GM21447 (cell line): ENCODE measurements around the gene AGAP5.

Experiments used
- ATAC-seq: cut with Tn5 transposase; IDR thresholded peaks from one replicate; pipeline ENCODE4 v1.9.1; 2021; ENCODE audit not compliant: unreplicated experiment

The AGAP5 gene

DNA sequence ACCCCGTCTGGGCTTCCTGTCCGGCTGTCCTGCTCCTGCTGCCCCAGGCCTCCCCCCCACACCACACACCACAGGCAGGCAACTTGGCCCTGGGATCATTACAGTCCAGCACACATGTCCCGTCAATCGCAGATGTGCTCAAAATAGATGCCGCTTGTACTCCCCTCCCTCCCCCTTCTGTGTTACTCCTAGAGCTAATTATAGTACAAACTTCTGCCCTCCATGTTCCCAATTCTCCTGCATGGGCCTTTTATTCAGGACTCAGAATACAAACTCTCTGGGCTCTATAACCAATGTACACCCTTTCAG lies 42.0 kb downstream of the AGAP5 start, which contains the start of gene SYNPO2L:
Gene SYNPO2L, minus strand, starts transcription at position 40 of the 309 bp plus-strand sequence. CDS start 107 bp downstream, outside the sequence.
- ATAC-seq = no peak

DNA sequence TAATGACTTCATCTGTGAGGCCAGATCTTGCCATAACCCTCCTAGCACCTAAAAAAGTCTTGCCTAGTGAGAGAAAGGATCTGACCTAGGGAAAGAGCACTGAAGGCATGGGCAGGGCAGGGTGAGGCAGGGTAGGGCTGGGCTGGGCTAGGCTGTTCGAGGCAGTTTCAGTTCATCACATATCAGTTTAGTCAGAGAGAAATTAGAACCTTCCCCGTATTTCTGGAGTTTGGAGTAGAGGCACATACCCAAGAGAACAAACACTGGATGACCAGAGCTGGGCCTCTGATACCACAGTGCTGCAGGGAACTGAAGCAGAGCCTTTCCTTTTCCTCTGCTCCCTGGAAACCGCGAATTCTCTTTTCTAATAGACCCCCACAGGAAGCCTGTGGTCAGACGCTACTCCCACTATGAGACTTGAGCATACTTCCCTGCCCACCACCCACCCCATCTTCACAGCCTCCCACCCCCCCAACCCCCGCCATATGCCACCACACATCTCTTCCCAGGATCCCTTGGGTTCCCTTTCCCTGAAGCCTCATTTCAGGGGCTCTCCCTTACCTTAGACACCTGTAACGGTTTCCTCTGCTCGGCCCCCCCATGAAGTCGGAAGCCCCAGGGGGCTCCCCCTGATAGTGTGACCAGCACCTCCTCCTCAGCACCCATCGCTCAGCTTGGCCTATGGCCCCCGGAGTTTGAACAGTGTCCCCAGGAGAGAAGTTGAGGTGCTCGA lies 42.5 kb downstream of the AGAP5 start:
- no peak for ATAC-seq

DNA sequence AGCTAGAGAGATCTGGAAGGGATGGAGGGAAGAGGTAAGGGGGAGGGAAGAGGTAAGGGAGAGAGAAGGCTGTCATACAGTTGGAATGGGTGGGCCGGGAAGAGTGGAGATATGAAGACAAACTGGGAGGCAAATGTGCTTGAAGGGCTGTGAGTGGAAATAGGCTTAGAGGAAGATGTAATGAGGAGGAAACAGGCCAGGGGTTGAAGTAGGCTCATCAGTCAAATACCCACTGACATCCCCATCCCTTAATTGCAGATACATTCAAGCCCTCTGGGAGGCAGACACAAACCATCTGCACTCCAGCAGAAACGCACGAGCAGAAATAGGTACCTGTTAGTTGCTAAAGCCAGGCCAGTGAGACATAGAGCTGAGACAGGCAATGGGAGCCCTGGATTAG lies 44.2 kb downstream of the AGAP5 start:
- ATAC-seq = no peak

DNA sequence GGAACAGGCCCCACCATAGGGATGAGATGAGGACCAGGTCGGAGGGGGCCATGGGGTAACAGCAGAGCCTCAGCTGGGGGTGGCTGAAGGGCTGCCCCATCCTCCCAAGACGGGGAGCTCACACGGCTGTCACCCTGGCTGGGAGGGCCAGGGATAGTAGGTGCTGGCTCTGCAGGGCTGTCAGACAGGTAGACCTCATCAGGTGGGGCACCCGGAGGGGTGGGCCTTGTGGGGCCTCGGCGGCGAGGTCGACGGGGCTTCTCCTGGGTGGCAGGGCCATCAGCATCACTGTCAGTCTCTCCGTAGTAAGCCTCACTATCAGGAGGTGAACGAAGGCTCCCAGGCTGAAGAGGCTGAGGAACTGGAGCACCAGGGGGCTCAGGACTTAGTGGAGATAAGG lies 44.7 kb downstream of the AGAP5 start:
- no peak for ATAC-seq

DNA sequence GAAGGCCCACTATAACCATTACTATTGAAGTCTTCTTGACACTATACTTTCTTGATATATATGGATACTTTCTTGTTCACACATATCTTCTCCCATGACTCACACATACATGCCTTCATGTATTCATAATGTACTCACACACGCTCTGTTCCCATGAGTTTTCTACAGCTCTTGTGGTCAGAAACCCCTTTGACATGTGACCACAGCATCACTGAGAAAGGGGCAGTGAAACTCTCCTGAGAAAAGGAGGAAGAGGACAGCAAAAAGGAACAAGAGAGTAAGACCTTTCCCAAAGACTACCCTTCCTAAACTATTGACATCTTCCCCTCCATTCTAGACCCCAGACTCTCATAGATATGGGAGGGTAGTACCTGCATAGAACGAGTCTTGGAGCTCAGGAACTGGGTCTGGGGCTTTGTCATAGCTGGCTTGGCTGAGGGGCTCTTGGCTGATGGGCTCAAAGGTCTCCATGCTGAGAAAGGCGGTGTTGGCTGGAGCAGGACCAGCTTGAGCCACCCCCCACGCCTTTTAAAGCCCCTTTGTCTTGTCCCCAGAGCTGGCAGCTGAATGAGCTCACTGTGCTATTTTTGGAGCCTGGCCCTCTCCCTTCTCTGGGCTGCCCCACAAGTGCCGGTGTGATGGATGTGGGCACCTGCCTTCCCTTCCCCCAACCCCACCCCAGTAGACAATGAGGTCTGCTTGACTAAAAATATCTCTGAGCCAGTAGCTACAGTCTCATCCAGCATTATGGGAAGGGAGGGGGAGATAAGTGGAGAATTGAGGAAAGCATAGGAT lies 47.2 kb downstream of the AGAP5 start:
- ATAC-seq = no peak

DNA sequence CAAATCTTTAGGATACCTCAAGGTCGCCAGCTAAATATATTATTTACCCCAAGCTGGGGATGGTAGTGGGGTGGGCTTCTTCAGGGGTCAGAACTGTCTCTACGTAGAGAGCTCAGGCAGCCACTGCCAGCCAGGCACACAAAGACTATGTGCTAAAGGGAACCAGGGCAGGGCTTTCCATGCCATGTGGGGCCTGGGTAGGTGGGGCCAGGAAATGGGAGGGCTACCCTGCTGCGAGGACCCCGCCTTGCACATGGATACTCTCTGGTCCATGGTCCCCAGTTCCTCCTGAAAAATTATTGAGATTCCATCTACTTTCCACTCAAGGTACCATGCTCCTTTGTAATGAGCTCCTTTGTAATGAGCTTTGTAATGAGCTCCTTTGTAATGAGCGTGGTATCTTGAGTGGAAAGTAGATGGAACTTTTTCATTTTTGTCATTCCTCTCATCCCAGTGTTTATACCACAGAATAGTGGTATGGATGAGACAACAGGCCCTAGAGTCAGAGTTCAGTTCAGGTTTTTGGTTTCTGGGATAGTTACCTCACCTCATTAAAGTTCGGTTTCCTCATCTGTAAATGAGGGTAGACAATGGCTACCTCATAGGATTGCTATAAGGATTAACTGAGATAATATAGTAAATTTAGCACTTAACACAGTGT lies 47.9 kb downstream of the AGAP5 start:
- ATAC-seq = no peak

DNA sequence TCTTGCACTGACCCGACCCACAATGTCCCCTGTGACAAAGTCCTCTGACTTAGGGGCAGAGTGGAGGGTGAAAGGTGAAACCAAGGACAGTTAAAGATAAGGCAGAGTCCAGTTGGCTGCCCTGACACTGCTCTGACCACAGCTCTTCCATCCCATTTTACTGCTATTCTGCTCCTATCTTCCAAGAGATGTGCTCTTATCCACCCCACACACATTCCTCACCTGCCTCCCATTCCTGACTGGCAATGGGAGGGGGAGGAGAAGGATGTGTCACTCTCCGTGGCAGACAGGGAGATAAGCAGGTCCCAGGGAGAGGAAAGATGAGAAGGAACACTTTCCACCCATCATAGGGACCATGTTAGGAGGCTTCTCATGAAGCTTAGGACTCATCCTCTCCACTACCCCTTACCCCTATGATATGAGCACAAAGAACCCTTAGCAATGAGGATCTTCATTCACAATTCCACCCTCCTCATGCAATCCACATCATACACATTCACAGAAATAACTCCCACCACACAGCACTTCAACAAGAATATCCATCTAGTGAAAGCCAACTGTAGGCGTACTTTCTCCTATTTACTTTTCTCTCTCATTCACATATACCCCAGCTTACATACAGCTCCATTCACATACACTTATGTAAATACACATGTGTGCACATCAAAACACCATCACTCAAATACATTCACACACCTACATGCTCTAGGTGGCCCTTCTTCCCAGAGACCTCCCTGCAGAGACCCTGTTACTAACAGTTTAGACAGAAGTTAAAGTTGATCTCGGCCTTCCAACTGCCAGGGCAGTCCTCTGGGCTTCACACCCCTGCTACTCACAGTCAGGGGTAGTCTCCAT lies 48.7 kb downstream of the AGAP5 start:
- ATAC-seq = no peak

DNA sequence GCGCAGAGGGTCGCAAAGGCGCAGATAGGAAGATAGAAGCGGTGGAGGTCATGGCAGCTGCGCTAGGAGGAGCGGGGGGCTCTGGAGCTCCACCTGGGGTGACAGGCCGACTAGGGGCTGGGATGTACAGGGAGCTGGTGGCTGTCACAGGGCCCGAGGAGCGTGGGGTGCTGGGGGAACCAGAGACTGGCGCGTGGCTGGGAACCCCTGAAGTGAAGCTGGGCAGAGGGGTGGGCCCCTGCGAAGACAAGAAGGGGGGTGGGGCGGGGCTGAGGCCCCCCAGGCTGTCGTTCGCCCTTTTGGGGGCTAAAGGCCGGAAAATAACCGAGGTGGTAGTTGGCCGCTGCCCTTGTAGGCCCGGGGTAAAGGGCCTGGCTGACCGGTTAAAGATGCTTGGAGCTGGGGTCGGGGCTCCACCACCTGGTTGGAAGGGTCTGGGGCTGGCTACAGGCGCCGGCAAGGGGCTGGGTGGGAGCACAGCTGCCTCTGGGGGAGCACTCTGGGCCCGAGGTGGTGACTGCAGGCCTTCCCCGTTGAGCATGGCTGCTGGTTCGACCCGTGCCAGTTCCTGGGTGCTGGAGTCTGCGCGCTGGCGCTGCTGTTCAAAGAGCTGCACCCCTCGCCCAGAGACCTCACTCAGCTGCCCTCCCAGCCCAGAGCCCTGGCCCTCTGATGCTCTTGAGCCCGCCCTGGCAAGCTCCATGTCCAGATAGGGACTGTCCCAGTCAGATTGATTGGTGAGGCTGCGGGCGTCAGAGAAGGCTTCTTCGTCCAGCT lies 49.8 kb downstream of the AGAP5 start:
- no peak for ATAC-seq

DNA sequence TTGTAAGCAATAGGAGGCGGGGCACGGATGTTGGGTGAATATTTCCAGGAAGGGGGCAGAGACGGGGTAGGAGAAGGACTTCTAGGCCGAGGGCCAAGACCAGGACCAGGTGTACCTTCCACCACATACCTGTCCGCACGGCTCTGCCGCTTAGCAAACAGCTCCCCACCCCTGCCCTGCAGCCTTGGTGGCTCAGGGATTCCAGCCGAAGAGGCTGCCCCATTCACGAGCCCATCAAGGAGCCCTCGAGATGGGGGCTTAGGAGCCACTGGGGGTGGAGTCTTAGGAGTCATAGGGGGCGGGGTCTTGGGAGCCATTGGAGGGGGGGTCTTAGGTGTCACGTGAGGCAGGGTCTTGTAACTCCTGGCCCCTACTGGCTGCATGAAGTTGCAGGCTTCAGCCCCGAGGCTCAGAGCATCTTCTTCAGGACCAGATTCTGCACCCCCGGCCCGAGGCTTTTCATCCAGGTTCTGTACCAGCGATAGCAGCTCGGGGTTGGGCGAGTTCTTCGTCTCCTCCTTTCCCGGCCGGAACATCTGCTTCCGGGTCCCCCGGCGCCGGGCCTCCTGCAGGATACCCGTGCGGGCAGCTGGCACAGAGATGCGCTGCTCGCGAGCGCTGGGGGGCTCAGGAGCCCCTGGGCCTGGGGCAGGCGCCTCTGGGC lies 50.6 kb downstream of the AGAP5 start:
- no peak for ATAC-seq

DNA sequence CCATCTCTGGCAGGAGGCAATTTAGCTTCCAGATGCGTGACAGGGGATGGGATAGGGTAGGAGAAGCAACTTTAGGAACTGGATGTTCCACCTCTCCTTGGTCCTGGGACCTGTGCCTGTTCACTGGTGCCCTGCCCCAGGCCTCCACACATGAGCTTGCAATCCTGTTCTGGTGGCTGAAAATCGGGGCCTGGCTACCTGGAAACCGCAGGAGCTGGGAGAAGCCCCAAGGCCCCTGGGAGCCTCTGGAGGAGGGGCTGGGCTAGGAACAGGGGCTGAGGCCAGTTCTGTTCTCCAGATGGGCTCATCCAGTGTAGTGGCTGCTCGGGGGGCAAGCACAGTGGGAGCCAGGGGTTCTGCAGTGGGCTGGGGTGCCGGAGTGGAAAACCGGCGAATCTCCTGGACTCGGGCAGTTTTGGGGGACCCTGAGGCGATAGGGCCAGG lies 51.3 kb downstream of the AGAP5 start:
- ATAC-seq = no peak

DNA sequence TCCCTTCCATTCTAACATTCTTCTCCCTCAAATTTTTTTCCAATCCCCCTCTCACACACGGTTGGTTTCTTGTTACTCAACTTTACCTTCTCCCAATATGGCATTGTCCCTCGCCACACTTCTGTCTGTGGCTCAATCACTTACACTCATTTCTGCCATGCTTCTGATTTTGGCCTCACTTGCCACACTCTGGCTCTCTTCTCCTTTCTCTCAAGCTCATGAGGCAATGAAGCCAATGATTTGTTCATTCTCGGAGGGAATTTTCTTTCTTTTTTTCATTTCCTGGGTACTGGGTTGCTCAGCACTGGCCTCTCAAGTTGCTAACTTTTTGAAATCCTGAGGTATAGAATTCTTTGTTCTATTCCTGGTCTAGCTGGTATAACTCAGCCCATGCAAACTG lies 52.7 kb downstream of the AGAP5 start:
- ATAC-seq = no peak

DNA sequence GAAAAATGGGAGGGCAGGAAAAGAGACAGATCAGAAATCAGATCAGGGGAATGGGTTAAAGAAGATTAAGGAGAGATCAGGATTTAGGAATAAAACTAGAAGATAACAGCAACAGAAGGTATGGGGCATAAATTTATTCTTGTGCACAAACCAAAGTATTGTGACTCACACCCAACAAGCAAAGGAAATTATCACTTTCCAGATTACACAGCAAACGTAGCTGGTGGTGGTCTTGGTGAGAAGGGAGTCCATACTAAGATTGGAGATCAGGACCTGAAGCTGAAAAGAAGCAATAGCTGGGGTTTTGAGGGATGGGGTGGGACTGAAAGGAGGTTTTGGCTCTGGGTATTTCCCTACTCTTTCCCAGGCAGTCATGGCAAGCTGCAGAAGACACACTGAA lies 53.1 kb downstream of the AGAP5 start:
- no peak for ATAC-seq

DNA sequence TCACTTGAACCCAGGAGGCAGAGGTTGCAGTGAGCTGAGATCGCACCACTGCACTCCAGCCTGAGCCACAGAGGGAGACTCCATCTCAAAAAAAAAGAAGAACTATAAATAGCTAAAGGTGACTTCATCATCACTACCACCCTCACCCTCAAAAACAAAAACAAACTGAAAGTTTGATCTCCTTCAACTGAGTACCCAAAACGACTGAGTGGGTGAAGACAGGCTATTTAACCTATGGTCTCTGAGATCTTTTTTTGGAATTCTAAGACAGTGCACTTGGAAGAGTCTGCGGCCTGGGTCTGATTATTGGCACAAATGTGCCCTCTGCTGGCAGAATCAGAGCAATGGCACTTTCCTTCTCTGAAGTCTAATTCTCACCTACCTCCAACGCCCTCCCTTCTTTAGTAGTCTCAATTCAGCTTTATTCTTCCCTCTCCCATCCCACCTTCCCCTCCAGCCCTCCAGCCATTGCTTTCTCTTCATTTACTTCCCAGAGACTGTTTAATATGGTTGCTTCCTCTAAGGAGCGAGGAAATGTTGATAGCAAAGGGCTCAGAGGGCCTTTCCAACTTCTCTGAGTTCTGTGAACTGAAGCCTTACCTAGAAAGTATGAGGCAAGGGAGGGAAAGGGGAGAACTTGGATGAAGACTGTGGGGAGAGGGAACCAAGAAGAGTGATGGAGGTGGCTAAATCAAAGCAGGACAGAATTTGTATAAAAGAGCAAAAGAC lies 53.7 kb downstream of the AGAP5 start:
- ATAC-seq = no peak

DNA sequence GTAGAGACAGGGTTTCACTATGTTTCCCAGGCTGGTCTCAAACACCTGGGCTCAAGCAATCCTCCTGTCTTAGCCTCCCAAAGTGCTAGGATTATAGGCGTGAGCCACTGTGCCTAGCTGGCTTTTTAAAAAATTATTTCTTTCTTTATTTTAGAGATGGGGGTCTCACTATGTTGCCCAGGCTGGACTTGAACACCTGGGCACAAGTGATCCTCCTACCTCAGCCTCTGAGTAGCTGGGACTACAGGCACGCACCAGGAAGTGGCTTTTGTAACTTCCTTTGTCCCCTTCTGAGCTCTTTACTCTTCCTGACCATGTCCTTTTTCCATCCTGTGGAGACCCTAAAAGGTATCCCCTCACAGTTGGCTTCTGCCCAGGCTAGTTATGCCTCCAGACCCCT lies 54.5 kb downstream of the AGAP5 start:
- no peak for ATAC-seq

DNA sequence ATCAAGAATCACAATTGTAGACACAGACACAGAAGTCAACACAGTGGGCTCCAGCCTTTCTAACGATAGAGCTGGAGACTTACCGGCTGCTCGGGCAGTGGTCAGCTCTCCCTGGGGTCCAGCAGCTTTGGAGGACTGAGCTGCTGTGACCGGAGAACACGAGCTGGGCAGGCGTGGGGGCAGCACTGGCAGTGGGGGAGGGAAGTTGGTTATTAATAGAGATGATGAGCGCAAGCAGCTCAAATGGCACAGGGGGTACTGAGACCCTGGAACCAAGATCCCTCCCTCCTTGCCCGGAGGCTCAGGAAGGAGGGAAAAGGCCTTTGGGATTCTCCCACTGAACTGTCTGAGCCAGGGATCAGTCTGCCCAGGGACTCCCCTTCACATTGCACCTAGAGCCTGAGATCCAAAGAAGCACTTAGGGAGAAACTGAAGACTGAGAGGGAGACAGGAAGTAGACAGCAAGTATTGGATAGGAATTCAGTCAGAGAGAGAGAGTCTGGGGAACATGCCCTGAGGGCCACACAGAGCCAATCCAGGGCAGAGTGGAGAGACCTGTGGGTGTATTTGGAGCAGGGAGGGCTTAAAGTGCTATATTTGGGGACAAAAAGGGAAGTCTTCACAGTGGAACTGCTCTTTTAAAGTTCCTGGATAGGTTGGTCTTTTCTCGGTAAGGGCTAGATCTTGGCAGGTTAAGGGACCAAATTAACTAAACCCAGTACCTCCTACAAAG lies 56.4 kb downstream of the AGAP5 start, which contains the start of gene MYOZ1:
Gene MYOZ1, minus strand, starts transcription at position 147 of the 733 bp plus-strand sequence. CDS start 1,457 bp downstream, outside the sequence.
- no peak for ATAC-seq

DNA sequence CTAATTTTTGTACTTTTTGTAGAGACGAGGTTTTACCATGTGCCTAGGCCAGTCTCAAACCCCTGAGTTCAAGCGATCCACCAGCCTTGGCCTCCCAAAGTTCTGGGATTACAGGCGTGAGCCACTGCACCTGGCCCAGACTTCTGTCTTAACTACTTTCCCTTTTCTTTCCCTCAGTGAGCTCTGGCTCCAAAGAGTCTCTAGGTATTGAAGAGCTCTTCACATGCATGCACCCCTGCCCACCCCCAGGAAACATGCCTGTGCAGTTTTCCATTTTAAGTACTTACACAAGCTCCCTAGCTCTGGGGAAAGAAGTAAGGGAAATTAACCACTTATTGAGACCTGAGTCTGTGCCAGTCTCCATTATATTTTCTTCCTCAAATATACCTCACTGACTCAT lies 58.6 kb downstream of the AGAP5 start:
- ATAC-seq = no peak

DNA sequence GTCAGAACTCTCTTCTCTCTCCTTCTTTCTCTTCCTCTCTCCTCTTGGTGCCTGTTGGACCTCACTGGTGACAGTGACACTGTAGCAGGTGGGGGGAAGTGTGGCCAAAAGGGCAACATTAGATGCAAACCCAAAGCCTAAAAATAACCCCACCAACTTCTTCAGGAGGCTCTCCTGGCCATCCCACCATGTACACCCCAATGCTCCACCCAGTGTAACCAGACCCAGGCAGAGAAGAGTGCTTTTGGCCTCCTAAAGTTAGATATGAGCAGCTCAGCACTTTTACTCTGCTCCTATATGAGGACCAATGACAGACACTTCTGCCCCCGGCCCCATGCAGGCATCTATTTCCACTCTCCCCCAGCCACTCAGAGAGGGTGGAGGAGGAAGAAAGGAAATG lies 62.1 kb downstream of the AGAP5 start:
- no peak for ATAC-seq

DNA sequence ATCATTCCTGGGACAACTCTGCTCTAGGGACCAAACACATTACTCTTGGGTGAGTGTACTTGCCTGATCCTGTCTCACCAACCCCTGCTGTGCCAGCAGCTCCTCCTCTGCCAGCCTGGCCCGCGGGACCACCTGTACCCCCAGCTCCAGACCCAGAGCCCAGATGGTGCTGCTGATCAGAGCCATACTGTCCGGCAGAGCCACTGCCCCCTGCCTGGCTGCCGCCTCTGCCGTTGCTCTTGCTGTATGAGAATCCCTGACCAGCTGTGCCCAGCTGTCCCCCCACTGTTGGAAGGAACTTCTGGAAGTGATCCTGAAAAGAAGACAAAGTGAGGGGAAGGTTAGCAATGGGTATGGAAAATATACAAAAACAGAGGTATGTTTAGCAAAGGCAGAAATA lies 63.5 kb downstream of the AGAP5 start:
- ATAC-seq = no peak
